Measurements from ENCODE around the gene LSM14B. TPM values are rescaled to one million over a fixed set of nuclear protein-coding genes. Genes with fewer than 3 reads are reported as not detected.
A peak's percentile ranks its signal among the peaks of the same experiment; 100 is the strongest.

LSM14B gene
- total RNA-seq, 1 donor from 2014 or later, result 36.8 TPM

DNA sequence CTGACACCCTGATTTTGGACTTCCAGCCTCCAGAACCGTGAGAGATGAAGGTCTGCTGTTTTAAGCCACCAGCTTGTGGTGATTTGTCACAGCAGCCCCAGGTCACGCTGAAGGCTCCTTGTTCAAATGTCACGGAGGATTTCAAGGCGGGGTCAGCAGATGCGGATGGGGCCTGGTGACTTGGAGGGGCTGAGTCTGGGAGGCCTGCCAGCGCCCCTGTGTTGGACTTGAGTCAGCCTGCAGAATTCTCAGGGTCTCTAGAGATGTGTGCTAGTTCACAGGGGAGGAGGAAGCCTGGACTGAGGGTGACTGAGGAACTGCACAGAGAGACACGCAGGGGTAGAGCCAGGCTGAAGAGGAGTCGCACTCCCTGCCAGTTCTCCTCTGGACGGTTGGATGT, 37.1 kb upstream of the LSM14B start:
- H3K36me3 ChIP-seq, result no peaks in the 10 kb centered on the region
- ATAC-seq (no peak), DNase-seq (no peak)
- H3K4me1 ChIP-seq, result no peaks in the 10 kb centered on the region
- TF ChIP-seq, protein P1, sequence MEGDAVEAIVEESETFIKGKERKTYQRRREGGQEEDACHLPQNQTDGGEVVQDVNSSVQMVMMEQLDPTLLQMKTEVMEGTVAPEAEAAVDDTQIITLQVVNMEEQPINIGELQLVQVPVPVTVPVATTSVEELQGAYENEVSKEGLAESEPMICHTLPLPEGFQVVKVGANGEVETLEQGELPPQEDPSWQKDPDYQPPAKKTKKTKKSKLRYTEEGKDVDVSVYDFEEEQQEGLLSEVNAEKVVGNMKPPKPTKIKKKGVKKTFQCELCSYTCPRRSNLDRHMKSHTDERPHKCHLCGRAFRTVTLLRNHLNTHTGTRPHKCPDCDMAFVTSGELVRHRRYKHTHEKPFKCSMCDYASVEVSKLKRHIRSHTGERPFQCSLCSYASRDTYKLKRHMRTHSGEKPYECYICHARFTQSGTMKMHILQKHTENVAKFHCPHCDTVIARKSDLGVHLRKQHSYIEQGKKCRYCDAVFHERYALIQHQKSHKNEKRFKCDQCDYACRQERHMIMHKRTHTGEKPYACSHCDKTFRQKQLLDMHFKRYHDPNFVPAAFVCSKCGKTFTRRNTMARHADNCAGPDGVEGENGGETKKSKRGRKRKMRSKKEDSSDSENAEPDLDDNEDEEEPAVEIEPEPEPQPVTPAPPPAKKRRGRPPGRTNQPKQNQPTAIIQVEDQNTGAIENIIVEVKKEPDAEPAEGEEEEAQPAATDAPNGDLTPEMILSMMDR (IDR thresholded peaks at IDR 0.05), result no peak
- peaks cover 9% of the 10 kb centered on the region for H3K27me3 ChIP-seq (ENCODE audit: low read depth)
- intact Hi-C loops (cut with DNase I), result no loop called here
- no peaks in the 10 kb centered on the region for H3K9me3 ChIP-seq
- no peak overlapping the region for H3K4me3 ChIP-seq
- H3K27ac ChIP-seq, result no peak overlapping the region

GRCh38 chr20:62087227-62087626, 35.0 kb upstream of the LSM14B start:
- ATAC-seq (peak in 1 of 2 donors; percentile 26), DNase-seq (no peak)
- intact Hi-C loops (cut with DNase I), result no loop called here

DNA sequence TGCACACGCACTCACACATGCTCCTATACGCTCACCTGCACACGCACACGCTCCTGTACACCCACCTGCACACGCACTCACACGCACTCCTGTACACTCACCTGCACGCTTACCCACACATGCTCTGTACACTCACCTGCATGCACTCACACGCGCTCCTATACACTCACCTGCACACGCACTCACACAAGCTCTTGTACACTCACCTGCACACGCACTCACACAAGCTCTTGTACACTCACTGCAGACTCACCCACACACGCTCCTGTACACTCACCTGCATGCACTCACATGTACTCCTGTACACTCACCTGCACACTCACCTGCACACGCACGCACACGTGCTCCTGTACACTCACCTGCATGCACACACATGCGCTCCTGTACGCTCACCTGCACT, 34.6 kb upstream of the LSM14B start:
- H3K9me3 ChIP-seq, result no peaks in the 10 kb centered on the region
- intact Hi-C loops (cut with DNase I), result no loop called here
- no peaks in the 10 kb centered on the region for H3K4me1 ChIP-seq
- peak in 1 of 2 donors; percentile 32 for ATAC-seq
- no peak overlapping the region for H3K27ac ChIP-seq
- DNase-seq, result no peak
- peaks cover 9% of the 10 kb centered on the region for H3K27me3 ChIP-seq (ENCODE audit: low read depth)
- TF ChIP-seq, protein P1 (IDR thresholded peaks at IDR 0.05), result no peak
- no peaks in the 10 kb centered on the region for H3K36me3 ChIP-seq
- no peak overlapping the region for H3K4me3 ChIP-seq

More at GRCh38 chr20:62087227-62087626, 35.0 kb upstream of the LSM14B start:
- H3K4me1 ChIP-seq, result no peaks in the 10 kb centered on the region
- no peaks in the 10 kb centered on the region for H3K36me3 ChIP-seq
- H3K4me3 ChIP-seq, result no peak overlapping the region
- H3K27ac ChIP-seq, result no peak overlapping the region
- peaks cover 9% of the 10 kb centered on the region for H3K27me3 ChIP-seq (ENCODE audit: low read depth)
- no peaks in the 10 kb centered on the region for H3K9me3 ChIP-seq
- TF ChIP-seq, protein P1 (IDR thresholded peaks at IDR 0.05), result no peak

DNA sequence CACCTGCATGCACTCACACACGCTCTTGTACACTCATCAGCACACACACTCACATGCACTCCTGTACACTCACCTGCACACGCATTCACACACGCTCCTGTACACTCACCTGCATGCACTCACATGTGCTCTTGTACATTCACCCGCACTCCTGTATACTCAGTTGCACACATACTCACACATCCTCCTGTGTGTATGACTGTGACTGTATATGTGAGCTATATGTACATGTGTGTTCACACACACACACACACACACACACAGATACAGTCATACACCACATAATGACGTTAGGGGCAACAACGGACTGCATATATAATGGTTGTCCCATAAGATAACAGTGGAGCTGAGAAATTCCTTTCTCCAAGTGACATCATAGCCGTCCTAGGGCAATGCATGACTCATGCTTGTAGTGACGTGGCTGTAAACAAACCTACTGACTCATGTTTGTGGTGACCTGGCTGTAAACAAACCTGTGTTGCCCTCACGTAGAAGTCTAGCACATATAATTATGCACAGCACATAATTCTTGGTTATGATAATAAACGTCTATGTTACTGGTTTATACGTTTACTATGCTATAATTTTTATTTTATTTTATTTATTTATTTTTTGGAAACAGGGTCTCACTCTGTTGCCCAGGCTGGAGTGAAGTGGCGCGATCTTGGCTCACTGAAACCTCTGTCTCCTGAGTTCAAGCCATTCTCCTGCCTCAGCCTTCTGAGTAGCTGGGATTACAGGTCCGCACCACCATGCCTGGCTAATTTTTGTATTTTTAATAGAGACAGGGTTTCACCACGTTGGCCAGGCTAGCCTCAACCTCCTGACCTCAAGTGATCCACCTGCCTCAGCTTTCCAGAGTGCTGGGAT, 33.8 kb upstream of the LSM14B start:
- Histone ChIP-seq H3K27me3 (ENCODE audit: low read depth) (peaks cover 9% of the 10 kb centered on the region), H3K4me3 (no peak overlapping the region), H3K9me3 (no peaks in the 10 kb centered on the region), H3K4me1 (no peaks in the 10 kb centered on the region), H3K36me3 (no peaks in the 10 kb centered on the region), H3K27ac (no peak overlapping the region)
- DNase-seq, result no peak
- TF ChIP-seq, protein P1 (IDR thresholded peaks at IDR 0.05), result no peak
- intact Hi-C loops (cut with DNase I), result no loop called here
- ATAC-seq, result peak; percentile 17 to 52

- Histone ChIP-seq H3K36me3 (no peaks in the 10 kb centered on the region), H3K4me3 (no peak overlapping the region), H3K4me1 (no peaks in the 10 kb centered on the region), H3K27ac (no peak overlapping the region), H3K27me3 (ENCODE audit: low read depth) (peaks cover 9% of the 10 kb centered on the region), H3K9me3 (no peaks in the 10 kb centered on the region)
- TF ChIP-seq, protein P1 (IDR thresholded peaks at IDR 0.05), result no peak
- intact Hi-C loops (cut with DNase I), result no loop called here
- DNase-seq, result no peak
- no peak for ATAC-seq
Observed at GRCh38 chr20:62089393-62089792, 32.9 kb upstream of the LSM14B start.

Data from lower lobe of right lung (tissue), 2 donors.